Measurements from ENCODE around the gene STAT6. TPM values are rescaled to one million over a fixed set of nuclear protein-coding genes. Genes with fewer than 3 reads are reported as not detected.

The STAT6 gene
- total RNA-seq, 1 donor from 2014 or later = 188 TPM

DNA sequence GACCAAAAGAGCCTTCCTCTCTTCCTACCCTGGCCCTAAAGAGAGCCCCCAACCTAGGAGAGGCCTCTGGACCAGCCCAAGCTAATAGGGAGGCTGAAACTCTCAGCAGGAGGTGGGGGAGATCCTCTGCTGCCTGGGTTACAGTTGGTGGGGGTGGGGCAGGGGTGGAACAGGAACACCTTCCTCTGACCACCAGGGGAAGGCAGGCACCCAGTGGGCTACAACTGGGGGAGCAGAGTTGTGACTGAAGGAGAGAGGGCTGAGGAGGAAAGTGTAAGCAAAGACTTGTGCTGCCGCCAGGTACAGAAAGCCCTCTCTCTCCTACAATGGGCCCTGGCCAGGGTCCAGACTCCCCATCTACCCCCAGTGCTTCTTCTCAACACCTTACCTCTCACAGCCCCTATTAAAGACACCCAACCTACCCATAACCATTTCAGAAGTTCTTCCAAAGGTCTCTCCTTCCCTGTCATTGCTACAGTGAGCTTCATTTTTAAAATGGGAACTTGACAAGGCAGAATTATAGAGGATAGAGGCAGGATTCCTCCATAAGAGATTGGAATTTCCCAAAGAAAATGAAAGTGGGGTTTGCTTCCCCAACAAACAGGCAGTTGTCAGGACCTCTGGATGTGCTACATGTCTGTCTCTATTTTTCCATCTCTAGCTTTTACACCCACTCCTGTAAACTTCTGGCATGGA, 62.6 kb downstream of the STAT6 start:
- H3K4me3 ChIP-seq = no peak overlapping the region
- TF ChIP-seq, protein P1, sequence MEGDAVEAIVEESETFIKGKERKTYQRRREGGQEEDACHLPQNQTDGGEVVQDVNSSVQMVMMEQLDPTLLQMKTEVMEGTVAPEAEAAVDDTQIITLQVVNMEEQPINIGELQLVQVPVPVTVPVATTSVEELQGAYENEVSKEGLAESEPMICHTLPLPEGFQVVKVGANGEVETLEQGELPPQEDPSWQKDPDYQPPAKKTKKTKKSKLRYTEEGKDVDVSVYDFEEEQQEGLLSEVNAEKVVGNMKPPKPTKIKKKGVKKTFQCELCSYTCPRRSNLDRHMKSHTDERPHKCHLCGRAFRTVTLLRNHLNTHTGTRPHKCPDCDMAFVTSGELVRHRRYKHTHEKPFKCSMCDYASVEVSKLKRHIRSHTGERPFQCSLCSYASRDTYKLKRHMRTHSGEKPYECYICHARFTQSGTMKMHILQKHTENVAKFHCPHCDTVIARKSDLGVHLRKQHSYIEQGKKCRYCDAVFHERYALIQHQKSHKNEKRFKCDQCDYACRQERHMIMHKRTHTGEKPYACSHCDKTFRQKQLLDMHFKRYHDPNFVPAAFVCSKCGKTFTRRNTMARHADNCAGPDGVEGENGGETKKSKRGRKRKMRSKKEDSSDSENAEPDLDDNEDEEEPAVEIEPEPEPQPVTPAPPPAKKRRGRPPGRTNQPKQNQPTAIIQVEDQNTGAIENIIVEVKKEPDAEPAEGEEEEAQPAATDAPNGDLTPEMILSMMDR (IDR thresholded peaks at IDR 0.05) = no peak
- H3K27ac ChIP-seq = no peak overlapping the region
- H3K9me3 ChIP-seq = no peaks in the 10 kb centered on the region
- DNase-seq (ENCODE audit: low spot score in 2 of 2) = no peak
- H3K36me3 ChIP-seq = no peaks in the 10 kb centered on the region
- intact Hi-C loops (cut with DNase I) = no loop called here
- no peaks in the 10 kb centered on the region for H3K27me3 ChIP-seq
- no peaks in the 10 kb centered on the region for H3K4me1 ChIP-seq

DNA sequence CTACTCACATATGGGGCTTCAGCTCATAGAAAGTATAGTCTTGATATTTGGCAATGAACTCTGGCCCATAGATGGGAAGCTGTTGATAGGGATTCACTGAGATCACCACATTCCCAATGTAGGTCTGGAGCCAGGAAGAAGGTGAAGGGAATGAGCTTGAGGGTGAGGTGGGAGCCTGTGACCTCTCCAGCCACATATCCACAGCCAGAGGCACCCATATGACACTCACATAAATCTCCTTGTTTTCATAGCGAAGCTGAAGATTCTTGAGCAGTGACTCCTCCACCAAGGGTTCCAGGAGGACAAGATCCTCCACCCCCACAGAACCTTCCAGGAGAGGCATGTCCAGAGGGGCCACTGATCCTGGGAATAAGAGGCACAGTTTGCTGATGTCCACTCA, 63.2 kb downstream of the STAT6 start:
- intact Hi-C loops (cut with DNase I) = no loop called here

GRCh38 chr12:57046947-57047890, 63.9 kb downstream of the STAT6 start:
- no peak for DNase-seq (ENCODE audit: low spot score in 2 of 2)
- intact Hi-C loops (cut with DNase I) = no loop called here
- Histone ChIP-seq H3K36me3 (no peaks in the 10 kb centered on the region), H3K4me1 (no peaks in the 10 kb centered on the region), H3K27me3 (no peaks in the 10 kb centered on the region), H3K4me3 (no peak overlapping the region), H3K9me3 (no peaks in the 10 kb centered on the region), H3K27ac (no peak overlapping the region)
- TF ChIP-seq, protein P1 (IDR thresholded peaks at IDR 0.05) = no peak

More for the DNA sequence above, 63.2 kb downstream of the STAT6 start:
- DNase-seq (ENCODE audit: low spot score in 2 of 2) = no peak
- H3K27me3 ChIP-seq = no peaks in the 10 kb centered on the region
- no peaks in the 10 kb centered on the region for H3K4me1 ChIP-seq
- no peaks in the 10 kb centered on the region for H3K36me3 ChIP-seq
- H3K27ac ChIP-seq = no peak overlapping the region
- no peak overlapping the region for H3K4me3 ChIP-seq
- TF ChIP-seq, protein P1 (IDR thresholded peaks at IDR 0.05) = no peak
- H3K9me3 ChIP-seq = no peaks in the 10 kb centered on the region

- H3K4me1 ChIP-seq = no peaks in the 10 kb centered on the region
- intact Hi-C loops (cut with DNase I) = no loop called here
- TF ChIP-seq, protein P1 (IDR thresholded peaks at IDR 0.05) = no peak
- H3K4me3 ChIP-seq = no peak overlapping the region
- H3K27ac ChIP-seq = no peak overlapping the region
- H3K9me3 ChIP-seq = no peaks in the 10 kb centered on the region
- H3K27me3 ChIP-seq = no peaks in the 10 kb centered on the region
- no peaks in the 10 kb centered on the region for H3K36me3 ChIP-seq
- no peak for DNase-seq (ENCODE audit: low spot score in 2 of 2)
Observed at GRCh38 chr12:57046086-57046791, 64.9 kb downstream of the STAT6 start.

Other genes with a start within 250 kb of the STAT6 start
- not detected for gene SDR9C7, start 177.0 kb downstream of the STAT6 start, total RNA-seq
- 5.6 TPM for gene RDH16, start 153.8 kb downstream of the STAT6 start, total RNA-seq
- gene ZBTB39, start 104.8 kb downstream of the STAT6 start, total RNA-seq = 5.9 TPM
- not detected for gene TAC3, start 94.8 kb downstream of the STAT6 start, total RNA-seq
- gene MYO1A, start 61.2 kb downstream of the STAT6 start, total RNA-seq = not detected
- 7.7 TPM for gene NEMP1, start 32.6 kb downstream of the STAT6 start, total RNA-seq
- gene NAB2, start 22.2 kb downstream of the STAT6 start, total RNA-seq = 50.9 TPM
- gene LRP1, start 17.1 kb upstream of the STAT6 start, total RNA-seq = 708 TPM
- not detected for gene LRP1-AS, start 36.3 kb upstream of the STAT6 start, total RNA-seq
- not detected for gene NXPH4, start 105.4 kb upstream of the STAT6 start, total RNA-seq
- 136 TPM for gene SHMT2, start 118.3 kb upstream of the STAT6 start, total RNA-seq
- not detected for gene STAC3, start 139.8 kb upstream of the STAT6 start, total RNA-seq

Measured in ascending aorta (tissue), 2 donors.